ENCODE data around the gene BAG3.

BAG3 gene

DNA sequence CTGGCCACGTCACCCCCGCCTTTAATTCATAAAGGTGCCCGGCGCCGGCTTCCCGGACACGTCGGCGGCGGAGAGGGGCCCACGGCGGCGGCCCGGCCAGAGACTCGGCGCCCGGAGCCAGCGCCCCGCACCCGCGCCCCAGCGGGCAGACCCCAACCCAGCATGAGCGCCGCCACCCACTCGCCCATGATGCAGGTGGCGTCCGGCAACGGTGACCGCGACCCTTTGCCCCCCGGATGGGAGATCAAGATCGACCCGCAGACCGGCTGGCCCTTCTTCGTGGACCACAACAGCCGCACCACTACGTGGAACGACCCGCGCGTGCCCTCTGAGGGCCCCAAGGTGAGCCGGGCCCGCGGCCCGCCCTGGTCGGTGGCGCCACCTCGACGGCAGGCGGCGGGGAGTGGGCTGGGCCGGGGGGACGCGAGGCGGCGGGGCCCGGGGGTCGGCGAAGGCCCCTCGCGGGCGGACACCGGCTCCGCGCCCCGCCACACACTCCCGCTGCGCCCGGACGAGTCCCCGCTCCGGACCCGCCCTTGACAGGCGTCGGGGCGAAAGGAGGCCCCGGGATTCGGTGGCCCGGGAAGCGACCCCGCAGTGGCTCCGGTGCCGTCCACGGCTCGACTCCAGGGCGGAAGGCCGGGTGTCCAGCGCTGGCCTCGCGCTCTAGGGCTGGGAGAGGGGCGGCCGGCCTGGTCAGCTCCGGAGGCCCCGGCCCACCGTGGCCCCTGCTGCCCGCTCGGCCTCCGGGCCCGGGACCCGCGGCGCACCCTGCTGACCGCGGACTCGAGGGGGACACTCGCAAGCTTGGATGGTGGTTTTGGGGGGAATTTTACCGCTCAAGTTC lies 557 bp downstream of the BAG3 start:
- DNase-seq (ENCODE audit: low read depth): no peak
- TF ChIP-seq CTCF (conservative IDR thresholded peaks at IDR 0.05; ENCODE audit: low read depth, low read length): no peak
- peak overlapping the region; percentile 96 for H3K4me3 ChIP-seq (ENCODE audit: low read depth, low read length)

- peak; percentile 80 for DNase-seq (ENCODE audit: low read depth)
- peak; percentile 35 for TF ChIP-seq CTCF (conservative IDR thresholded peaks at IDR 0.05; ENCODE audit: low read depth, low read length)
- H3K4me3 ChIP-seq (ENCODE audit: low read depth, low read length): peak overlapping the region; percentile 96
Measured at GRCh38 chr10:119652361-119652730, 1.2 kb downstream of the BAG3 start.

DNA sequence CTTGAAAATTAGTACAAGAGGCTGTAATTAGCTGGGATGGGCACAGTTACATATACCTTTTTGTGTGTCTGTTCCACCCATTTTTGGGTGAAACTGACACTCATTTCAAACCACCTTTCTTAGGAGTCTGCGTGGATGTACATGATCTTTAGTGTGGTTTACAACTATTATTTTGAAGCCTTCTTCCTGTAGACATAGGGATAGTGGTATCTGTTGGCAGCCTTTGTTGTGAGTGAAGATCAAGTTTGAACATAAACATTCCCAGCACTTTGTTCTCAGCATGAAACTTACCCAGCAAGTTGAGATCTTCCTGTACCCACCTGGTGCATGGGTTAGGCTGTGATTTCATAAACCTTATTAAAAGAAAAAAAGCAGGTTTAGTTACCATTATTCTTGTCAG lies 2.0 kb downstream of the BAG3 start:
- peak overlapping the region; percentile 96 for H3K4me3 ChIP-seq (ENCODE audit: low read depth, low read length)
- DNase-seq (ENCODE audit: low read depth): no peak
- TF ChIP-seq CTCF (conservative IDR thresholded peaks at IDR 0.05; ENCODE audit: low read depth, low read length): no peak

DNA sequence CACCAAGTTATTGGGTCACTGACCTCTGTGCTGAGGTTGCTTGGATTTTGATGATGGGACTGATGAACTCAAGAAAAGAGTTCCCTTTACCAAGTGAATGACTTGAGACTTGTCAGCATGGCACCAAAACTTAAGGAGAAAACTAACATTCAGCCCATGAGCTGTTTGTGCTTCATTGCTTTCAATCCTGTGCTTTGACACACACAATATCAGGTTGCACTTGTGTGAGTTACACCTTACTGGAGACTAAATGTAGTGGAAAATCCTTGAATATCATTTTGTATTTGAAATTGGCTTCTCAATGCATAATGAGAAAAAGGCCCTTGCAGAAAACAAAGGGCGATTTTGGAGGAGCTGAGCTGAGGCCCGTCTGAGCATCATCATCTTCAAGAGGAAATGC lies 2.7 kb downstream of the BAG3 start:
- no peak for TF ChIP-seq CTCF (conservative IDR thresholded peaks at IDR 0.05; ENCODE audit: low read depth, low read length)
- DNase-seq (ENCODE audit: low read depth): no peak

DNA sequence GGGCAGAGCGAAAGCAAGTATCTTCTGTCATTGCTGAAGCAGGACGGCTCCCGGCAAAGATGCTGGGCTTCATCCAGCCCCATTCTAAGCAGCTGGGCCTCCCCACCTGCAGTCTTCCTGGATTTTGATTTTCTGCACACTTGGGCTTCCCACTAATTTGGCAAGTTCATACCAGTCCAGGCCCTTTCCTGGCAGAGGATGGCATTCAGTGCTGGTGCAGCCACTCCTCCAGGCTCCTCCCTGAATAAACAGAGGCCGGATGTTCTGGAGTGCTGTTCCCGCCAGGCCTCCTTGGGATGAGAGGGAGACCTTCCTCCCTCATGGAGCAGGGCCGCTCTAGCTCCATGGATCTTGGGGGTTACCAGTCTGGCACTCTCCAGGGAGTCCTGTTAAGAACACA lies 3.4 kb downstream of the BAG3 start:
- TF ChIP-seq CTCF (conservative IDR thresholded peaks at IDR 0.05; ENCODE audit: low read depth, low read length): no peak
- peak overlapping the region; percentile 96 for H3K4me3 ChIP-seq (ENCODE audit: low read depth, low read length)
- DNase-seq (ENCODE audit: low read depth): no peak

More for the DNA sequence above, 2.7 kb downstream of the BAG3 start:
- H3K4me3 ChIP-seq (ENCODE audit: low read depth, low read length): peak overlapping the region; percentile 96

DNA sequence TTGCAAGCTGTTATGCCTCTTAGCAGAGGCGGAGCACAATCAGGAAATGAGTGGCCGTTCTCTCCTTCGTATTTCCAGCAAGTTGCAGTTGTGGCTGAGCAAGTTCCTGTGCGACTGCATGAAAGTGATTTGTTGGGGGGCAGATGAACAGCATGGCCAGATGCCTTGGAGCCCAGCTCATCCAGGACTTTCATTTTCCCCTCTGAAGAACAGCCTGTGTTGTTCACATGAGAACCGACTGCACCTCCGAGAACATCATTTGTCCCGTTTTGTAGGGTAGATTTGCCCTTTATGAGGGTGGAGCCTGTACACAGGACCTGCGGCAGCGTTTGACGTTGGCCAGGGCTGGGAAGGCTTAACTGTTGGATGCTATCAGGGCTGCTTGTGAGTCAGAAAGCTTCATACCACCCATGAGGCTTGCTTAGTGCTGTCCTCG lies 4.4 kb downstream of the BAG3 start:
- peak; percentile 84 for DNase-seq (ENCODE audit: low read depth)
- H3K4me3 ChIP-seq (ENCODE audit: low read depth, low read length): peak overlapping the region; percentile 96
- TF ChIP-seq CTCF (conservative IDR thresholded peaks at IDR 0.05; ENCODE audit: low read depth, low read length): no peak

GRCh38 chr10:119656760-119657159 lies 5.6 kb downstream of the BAG3 start:
- no peak overlapping the region for H3K4me3 ChIP-seq (ENCODE audit: low read depth, low read length)
- TF ChIP-seq CTCF (conservative IDR thresholded peaks at IDR 0.05; ENCODE audit: low read depth, low read length): no peak
- DNase-seq (ENCODE audit: low read depth): no peak
